CD4-positive, alpha-beta T cell treated with Interleukin-2 at 100 ng/mL for 4 hours (primary cell): ENCODE results near the gene CHCHD2.
"Not testable (repeated sequence)": the region's sequence is repeated elsewhere in the genome, so short reads cannot be mapped to it uniquely, and the experiment has no call there.

Experiments used
- DNase-seq: peaks from one replicate; pipeline ENCODE4 v3.0.0-alpha.2; 2020; ENCODE audit warnings: low spot score

The CHCHD2 gene

DNA sequence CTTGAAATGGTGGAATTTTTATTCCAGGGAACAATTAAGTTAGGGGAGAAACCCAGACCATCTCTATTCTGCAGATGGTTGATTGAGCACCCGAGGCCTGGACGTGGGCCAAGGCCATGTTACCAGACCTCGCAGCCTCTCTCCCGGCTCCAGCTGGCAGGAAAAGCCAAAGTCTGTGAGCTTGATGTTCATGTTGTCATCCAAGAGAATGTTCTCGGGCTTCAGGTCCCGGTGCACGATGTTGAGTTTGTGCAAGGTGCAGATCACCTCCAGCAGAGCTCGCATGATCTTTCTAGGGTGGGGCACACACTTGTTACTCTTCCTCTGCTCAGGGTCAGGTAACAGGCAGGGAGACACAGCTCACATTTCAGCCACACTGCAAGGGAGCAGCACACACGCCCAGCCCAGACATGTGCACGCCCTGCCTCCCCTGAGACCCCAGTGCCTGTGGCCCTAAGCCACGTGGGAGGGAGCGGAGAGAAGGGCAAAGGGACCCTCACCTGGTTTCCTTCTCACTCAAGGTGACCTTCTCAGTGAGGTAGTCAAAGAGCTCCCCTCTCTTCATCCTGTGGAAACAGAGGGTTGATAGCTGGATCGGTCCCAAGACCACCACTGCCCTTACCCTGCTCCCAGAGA lies 23.0 kb downstream of the CHCHD2 start:
- no peak for DNase-seq

- DNase-seq = no peak
These were observed 24.5 kb downstream of the CHCHD2 start for GRCh38 chr7:56081626-56082340.

GRCh38 chr7:56080726-56081435 lies 25.4 kb downstream of the CHCHD2 start:
- not testable (repeated sequence) for DNase-seq

DNA sequence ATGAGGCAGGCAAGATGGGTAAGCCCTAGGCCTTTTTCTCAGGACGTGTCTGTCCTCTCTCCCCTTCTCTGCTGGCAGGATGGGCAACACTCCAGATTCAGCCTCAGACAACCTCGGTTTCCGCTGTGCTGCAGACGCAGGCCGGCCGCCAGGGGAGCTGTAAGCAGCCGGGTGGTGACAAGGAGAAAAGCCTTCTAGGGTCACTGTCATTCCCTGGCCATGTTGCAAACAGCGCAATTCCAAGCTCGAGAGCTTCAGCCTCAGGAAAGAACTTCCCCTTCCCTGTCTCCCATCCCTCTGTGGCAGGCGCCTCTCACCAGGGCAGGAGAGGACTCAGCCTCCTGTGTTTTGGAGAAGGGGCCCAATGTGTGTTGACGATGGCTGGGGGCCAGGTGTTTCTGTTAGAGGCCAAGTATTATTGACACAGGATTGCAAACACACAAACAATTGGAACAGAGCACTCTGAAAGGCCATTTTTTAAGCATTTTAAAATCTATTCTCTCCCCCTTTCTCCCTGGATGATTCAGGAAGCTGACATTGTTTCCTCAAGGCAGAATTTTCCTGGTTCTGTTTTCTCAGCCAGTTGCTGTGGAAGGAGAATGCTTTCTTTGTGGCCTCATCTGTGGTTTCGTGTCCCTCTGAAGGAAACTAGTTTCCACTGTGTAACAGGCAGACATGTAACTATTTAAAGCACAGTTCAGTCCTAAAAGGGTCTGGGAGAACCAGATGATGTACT lies 26.7 kb downstream of the CHCHD2 start:
- no peak for DNase-seq

DNA sequence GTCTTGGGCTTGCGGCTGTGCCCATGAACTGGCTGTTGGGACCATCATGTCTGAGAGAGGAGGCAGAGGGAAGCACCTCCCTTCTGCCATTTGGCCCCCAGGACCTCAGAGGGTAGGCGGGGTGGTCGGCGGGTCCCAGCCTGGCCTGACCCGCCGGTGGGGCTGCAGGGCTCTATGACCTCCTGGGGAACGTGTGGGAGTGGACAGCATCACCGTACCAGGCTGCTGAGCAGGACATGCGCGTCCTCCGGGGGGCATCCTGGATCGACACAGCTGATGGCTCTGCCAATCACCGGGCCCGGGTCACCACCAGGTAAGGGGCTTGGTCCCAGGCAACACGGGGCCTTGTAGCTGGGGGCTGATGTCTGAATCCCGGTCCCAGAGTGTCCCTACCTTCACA lies 28.1 kb downstream of the CHCHD2 start:
- no peak for DNase-seq

DNA sequence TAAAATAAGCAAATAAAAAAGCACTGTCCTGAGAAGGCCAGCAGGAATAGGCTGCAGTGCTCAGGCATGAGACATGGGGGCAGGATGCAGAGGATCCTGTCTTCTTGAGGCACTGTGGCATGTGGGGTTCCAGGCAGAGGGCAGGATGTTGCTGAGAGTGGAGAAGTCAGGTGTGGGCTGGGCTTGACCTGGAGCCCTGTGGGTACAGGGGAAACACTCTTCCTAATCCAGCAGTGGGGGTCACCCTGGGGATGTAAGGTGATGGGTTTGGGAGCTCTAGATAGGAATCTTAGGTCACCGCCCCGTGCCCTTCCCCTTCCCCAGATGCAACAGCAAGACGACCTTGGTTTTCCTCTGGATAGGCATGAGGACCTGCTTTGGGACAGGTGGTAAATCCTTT lies 28.6 kb downstream of the CHCHD2 start:
- no peak for DNase-seq

DNA sequence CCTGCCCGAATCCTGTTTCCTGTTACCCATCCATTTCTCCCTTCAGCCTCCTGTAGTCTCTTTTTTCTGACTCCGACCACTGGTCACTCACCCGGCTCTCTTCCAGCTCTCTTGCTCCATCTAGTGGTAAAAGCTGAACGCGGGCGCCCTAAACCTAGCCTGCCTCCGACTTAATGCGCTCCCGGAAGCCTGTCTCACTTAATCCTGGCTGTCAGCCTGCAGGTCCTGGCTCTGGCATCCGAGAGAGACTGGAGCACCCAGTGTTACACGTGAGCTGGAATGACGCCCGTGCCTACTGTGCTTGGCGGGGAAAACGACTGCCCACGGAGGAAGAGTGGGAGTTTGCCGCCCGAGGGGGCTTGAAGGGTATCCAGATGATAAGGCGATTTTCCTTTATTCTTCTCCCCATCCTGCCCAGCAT lies 31.9 kb downstream of the CHCHD2 start:
- peak; percentile 76 for DNase-seq

DNA sequence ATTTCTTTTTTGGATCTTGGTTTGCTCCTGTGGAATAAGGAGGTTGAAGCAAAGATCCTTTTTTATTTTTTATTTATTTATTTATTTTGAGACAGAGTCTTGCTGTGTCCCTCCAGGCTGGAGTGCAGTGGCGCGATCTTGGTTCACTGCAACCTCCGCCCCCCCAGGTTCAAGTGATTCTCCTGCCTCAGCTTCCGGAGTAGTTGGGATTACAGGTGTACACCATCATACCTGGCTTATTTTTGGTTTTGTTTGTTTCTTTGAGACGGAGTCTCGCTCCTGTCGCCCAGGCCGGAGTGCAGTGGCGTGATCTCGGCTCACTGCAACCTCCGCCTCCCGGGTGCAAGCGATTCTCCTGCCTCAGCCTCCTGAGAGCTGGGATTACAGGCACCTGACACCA lies 39.9 kb downstream of the CHCHD2 start:
- DNase-seq = not testable (repeated sequence)

DNA sequence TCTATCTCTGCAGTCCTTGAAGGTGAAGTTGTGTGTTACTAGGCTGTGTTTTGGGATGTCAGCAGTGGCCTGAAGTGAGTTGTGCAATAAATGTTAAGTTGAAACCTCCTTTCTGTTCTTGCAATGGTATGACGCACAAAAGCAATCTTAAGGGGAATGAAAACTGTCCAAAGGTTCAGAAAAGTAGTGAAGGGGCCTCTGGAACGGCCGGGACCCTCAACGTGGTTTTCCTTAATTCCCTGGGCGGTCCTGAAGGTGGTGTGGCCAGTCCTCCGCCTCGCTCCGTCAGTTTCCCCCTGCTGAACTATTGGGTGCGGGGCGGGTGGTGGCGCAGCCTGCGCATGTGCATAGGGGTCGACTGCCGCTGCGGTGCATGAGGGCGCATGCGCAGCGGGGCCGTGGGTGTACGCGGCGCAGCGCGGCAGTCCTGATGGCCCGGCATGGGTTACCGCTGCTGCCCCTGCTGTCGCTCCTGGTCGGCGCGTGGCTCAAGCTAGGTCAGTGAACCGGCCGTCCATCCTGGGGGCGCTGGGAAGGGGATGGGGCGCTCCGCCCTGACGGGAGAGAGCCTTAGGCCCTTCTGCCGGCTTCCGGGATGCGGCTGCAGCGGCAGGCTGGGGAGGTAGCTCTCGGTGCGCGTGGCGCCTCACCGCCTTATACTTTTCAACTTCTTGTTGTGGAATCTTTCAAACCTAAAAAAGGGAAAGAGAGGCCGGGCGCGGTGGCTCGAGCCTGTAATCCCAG lies 42.2 kb downstream of the CHCHD2 start, which contains the start of gene SUMF2:
Gene SUMF2, plus strand, starts transcription at position 405 of the 744 bp plus-strand sequence. Its CDS starts 26 bp downstream, at position 431.
- DNase-seq = peak; percentile 88

DNA sequence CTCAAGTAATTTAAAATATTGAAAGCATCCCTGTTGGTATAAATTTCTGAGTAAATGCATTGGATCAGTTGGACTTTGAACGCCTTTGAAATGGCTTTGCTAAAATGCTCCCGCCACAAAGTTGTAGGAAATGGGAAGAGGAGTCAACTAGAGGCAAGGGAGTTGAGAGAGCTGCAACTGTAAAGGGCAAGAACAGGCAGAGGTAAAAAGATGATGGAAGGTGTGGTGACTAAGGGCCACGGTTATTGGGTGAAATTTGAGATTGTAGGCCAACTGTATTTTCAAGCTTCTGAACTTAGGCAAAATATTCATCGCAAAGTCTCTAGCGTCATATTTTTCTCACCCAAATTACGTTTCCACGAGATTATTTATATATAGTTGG lies 42.8 kb downstream of the CHCHD2 start:
- DNase-seq = no peak

GRCh38 chr7:56062382-56062781 lies 43.9 kb downstream of the CHCHD2 start:
- peak; percentile 20 for DNase-seq

GRCh38 chr7:56053993-56054392 lies 52.3 kb downstream of the CHCHD2 start:
- DNase-seq = no peak

- DNase-seq = no peak
These were observed 52.9 kb downstream of the CHCHD2 start for GRCh38 chr7:56053379-56053778.
